HG03064 (cell line): ENCODE data around the gene SLC16A13.
"Not testable (repeated sequence)": the region's sequence is repeated elsewhere in the genome, so short reads cannot be mapped to it uniquely, and the experiment has no call there.

ENCODE experiments used
- ATAC-seq: cut with Tn5 transposase; IDR thresholded peaks from one replicate; pipeline ENCODE4 v1.9.1; 2021; ENCODE audit warnings: low read depth; ENCODE audit not compliant: unreplicated experiment

SLC16A13 gene

GRCh38 chr17:7035591-7036368 lies at the start of gene SLC16A13:
Gene SLC16A13 (plus strand): TSS chr17:7036015. CDS start chr17:7036383, 368 bp downstream.
- ATAC-seq: peak; percentile 88

GRCh38 chr17:6986676-6987075 lies 49.1 kb upstream of the SLC16A13 start:
- ATAC-seq: no peak

- no peak for ATAC-seq
These were observed 46.0 kb upstream of the SLC16A13 start for GRCh38 chr17:6989779-6990178.

DNA sequence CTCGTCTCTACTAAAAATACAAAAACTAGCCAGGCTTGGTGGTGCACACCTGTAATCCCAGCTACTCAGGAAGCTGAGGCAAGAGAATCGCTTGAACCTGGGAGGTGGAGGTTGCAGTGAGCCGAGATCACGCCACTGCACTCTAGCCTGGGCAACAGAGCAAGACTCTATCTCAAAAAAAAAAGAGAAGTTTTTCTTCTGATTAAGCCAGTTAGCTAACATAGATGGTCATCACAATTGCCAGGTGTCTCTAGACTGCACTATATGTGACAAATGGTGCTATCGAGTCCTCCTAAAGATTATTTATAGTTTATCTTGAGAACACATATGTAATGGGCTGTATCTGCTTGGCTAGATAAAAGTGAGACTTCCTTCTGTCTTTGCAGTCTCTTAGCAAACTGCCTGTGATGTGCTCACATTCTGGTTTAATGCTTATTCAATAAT lies 42.2 kb upstream of the SLC16A13 start:
- not testable (repeated sequence) for ATAC-seq

GRCh38 chr17:6994118-6994598 lies 41.7 kb upstream of the SLC16A13 start:
- ATAC-seq: no peak

DNA sequence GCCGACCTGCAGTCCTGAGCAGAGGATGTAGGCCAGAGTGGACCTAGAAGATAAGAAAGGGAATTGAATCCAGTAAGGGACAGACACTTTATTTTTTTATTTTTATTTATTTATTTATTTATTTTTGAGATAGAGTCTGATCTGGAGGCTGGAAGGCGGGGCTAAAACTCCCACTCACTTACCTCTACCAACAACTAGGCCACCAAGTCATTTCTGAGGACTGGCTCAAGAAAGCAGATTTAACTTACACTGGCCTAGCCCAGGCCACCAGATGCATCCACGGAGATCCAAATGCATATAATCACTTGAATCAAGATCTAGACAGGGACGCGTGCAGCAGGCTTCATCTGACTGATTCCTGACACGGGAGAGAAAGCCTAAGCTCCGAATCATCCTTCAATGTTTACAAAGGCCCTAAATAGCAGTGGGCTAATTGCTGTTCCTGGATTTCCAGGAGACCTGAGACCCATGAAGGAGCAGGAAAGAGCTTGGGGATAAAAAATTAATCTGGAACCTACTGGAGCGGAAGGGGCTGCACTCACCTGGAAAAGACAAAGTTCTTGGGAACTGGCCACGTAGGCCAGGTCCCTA lies 41.1 kb upstream of the SLC16A13 start:
- no peak for ATAC-seq

- no peak for ATAC-seq
These were observed 40.1 kb upstream of the SLC16A13 start, which contains the start of gene ALOX12 for GRCh38 chr17:6995500-6996255. Gene ALOX12 (plus strand): TSS chr17:6996049. CDS start chr17:6996118, 69 bp downstream.

- ATAC-seq: no peak
These were observed 39.4 kb upstream of the SLC16A13 start for GRCh38 chr17:6996256-6997011.

DNA sequence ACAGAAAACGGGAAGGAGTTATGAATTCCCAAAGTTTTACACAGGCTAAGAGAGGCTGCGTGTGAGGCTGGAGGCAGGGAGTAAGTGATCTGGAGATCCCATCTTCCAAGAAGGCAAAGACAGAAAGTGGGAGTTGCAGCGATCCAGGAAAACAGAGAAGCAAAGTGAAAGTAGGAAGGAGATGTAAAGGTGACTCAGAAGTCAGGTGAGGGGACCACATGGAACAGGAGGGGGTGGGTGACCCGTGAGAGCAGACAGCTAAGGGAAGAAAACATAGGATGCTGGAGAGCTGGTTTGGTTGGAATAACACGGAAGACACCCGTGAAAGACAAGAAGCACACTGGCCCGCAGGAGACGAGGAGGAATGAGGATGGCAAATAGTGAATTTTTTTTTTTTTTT lies 38.6 kb upstream of the SLC16A13 start:
- no peak for ATAC-seq

DNA sequence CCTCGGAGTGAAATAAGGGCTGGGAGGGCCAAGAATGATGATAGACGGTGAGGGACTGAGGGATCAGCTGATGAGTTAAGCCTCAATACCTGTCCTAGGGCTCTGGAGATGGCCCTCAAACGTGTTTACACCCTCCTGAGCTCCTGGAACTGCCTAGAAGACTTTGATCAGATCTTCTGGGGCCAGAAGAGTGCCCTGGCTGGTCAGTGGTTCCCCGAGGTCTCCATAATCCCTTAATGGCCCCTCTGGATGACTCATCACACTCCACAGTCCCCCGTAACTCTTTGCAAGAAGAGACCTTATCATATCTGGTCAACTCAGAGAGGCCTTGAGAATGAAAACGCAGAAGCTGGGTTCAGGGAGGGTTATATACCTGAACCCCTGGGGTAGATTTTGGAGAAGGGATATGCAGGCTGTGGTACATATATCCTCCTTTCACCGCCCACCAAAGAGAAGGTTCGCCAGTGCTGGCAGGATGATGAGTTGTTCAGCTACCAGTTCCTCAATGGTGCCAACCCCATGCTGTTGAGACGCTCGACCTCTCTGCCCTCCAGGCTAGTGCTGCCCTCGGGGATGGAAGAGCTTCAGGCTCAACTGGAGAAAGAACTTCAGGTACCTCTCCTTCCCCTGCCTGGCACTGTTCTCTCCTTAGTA lies 36.8 kb upstream of the SLC16A13 start:
- no peak for ATAC-seq

DNA sequence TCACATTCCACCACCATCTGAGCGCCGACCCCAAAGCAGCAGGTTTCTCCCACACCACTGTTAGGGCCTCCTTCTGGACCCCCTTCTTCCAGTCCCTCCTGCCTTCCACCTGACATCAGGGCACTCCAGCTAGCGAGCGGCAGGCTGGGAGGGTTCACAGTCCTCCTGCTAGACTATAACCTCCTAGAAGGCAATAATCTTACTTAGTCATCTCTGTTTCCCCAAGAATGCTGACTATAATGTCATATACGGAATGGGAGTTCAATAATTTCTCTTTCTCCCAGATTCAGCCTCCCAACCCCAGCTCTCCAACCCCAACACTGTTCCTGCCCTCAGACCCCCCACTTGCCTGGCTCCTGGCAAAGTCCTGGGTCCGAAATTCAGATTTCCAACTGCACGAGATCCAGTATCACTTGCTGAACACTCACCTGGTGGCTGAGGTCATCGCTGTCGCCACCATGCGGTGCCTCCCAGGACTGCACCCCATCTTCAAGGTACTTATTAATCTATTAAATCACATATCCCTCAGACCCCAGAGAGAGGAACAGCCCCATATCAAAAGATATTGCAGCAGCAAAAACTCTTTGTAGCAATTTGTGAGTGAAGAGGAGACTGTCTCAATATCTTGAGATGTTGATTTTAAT lies 34.4 kb upstream of the SLC16A13 start:
- ATAC-seq: no peak

DNA sequence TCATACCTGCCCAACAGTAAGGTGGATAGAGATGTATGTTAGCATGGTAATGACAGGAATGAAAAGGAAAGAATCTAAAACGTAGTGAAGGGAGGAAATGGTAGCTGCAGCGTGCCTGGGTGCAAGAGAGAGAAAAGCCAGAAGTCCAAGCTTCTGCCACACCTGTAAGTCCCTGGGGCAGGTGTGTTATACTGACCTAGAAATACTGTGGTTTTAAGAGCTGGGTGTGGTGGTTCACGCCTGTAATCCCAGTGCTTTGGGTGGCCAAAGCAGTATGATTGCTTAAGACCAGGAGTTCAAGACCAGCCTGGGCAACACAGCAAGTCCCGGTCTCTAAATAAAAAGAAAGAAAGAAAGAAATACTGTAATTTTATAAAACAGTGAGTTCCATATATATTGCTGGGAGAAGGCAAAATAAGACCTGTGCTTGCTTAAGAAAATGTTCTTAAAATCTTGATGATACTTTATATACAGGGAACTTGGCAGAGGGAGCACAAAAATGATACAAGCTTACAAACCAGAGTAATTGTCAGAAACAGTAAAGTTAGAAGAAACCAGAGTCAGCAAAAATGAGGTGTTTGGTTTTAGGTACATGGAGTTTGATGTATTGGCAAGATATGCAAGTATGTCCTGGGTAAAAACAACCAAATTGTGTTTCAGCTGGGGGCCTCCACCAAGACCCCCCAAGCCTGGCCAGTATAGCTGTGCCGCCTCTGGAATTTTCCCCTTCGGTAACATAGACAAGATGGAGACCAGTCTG lies 33.3 kb upstream of the SLC16A13 start:
- ATAC-seq: no peak

GRCh38 chr17:7003745-7004144 lies 32.1 kb upstream of the SLC16A13 start:
- no peak for ATAC-seq

GRCh38 chr17:7004398-7005253 lies 31.2 kb upstream of the SLC16A13 start:
- no peak for ATAC-seq

DNA sequence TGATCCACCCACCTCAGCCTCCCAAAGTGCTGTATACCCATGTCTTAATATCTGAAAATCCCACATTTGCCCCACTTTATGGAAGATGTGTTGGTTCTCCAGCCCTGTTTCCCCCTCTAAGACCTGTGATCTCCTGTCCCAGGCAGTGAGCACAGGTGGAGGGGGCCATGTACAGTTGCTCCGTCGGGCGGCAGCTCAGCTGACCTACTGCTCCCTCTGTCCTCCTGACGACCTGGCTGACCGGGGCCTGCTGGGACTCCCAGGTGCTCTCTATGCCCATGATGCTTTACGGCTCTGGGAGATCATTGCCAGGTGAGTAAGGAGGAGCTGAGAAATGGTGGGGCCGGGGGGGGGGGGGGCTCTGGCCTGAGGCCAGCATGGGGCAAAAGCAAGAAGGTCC lies 30.1 kb upstream of the SLC16A13 start:
- no peak for ATAC-seq

DNA sequence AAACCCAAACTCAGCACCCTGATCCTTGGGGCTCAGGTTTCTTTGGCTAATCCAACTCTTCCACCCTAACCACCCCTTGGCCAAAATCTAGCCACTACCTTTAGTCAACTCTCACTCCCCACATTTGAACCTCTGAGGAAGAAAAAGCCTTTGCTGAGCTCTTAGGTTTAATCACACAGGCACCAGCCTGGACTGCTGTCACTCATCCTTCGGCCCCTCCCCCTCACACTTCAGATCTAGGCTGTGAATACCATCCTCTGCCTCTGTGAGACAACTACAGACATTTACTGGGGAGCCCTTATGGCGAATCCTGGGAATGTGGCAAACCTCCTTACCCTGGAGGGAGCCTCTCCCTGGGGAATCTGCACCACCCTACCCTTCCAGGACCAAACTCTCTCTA lies 28.7 kb upstream of the SLC16A13 start:
- no peak for ATAC-seq

DNA sequence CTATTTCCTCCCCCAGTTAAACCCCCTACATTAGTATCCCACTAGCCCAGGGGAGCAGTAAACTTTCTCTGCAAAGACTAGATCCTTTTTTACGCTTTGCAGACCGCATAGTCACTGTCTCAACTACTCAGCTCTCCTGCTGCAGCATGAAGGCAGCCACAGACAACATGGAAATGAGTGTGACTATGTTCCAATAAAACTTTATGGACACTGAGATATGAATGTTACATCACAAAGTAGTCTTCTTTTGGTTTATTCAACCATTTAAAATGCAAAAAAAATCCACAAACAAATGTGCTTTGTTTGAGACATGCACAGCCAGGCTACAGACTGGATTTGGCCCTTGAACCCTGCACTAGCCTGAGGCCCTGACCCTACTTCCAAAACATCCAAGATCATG lies 25.3 kb upstream of the SLC16A13 start:
- no peak for ATAC-seq

- no peak for ATAC-seq
These were observed 24.4 kb upstream of the SLC16A13 start for GRCh38 chr17:7011415-7011814.
